ENCODE results near the gene AKAP12. TPM values are rescaled to one million over a fixed set of nuclear protein-coding genes. Genes with fewer than 3 reads are reported as not detected.

Gene AKAP12
- total and polyA plus RNA-seq, 2 donors from 2014 or later: 10.2 to 84.6 TPM

GRCh38 chr6:151357758-151358436 lies 118.1 kb downstream of the AKAP12 start:
- Histone ChIP-seq H3K27me3 (ENCODE audit: control insufficient read depth, insufficient read depth, low read length) (no peaks in the 10 kb centered on the region), H3K4me1 (ENCODE audit: control insufficient read depth in 2 of 3, insufficient read depth in 2 of 3, low read depth in 1 of 3, low read length in 3 of 3) (no peaks in the 10 kb centered on the region), H3K9ac (ENCODE audit: low read length in 3 of 3) (no peak overlapping the region), H3K4me3 (ENCODE audit: low read length in 3 of 3) (no peak overlapping the region), H3K36me3 (ENCODE audit: control insufficient read depth in 2 of 3, insufficient read depth in 3 of 3, low read length in 3 of 3) (peaks cover 3 to 8% (median 8%) of the 10 kb centered on the region in 3 donors), H3K27ac (ENCODE audit: low read depth in 2 of 2, low read length in 2 of 2) (no peak overlapping the region), H3K9me3 (ENCODE audit: control insufficient read depth in 2 of 3, insufficient read depth in 1 of 3, low read length in 3 of 3) (no peaks in the 10 kb centered on the region)
- FAIRE-seq: no peak
- intact Hi-C loops (cut with DNase I): no loop called here
- no peak for DNase-seq
- TF ChIP-seq, protein P1, sequence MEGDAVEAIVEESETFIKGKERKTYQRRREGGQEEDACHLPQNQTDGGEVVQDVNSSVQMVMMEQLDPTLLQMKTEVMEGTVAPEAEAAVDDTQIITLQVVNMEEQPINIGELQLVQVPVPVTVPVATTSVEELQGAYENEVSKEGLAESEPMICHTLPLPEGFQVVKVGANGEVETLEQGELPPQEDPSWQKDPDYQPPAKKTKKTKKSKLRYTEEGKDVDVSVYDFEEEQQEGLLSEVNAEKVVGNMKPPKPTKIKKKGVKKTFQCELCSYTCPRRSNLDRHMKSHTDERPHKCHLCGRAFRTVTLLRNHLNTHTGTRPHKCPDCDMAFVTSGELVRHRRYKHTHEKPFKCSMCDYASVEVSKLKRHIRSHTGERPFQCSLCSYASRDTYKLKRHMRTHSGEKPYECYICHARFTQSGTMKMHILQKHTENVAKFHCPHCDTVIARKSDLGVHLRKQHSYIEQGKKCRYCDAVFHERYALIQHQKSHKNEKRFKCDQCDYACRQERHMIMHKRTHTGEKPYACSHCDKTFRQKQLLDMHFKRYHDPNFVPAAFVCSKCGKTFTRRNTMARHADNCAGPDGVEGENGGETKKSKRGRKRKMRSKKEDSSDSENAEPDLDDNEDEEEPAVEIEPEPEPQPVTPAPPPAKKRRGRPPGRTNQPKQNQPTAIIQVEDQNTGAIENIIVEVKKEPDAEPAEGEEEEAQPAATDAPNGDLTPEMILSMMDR (IDR thresholded peaks at IDR 0.05; ENCODE audit: borderline replicate concordance, extremely low read depth, insufficient read depth): no peak

- DNase-seq: no peak
- no peaks in the 10 kb centered on the region for H3K9me3 ChIP-seq (ENCODE audit: control insufficient read depth in 2 of 3, insufficient read depth in 1 of 3, low read length in 3 of 3)
- TF ChIP-seq, protein P1 (IDR thresholded peaks at IDR 0.05; ENCODE audit: borderline replicate concordance, extremely low read depth, insufficient read depth): no peak
- peaks cover 0 to 8% (median 6%) of the 10 kb centered on the region in 3 donors for H3K36me3 ChIP-seq (ENCODE audit: control insufficient read depth in 2 of 3, insufficient read depth in 3 of 3, low read length in 3 of 3)
- intact Hi-C loops (cut with DNase I): no loop called here
- no peaks in the 10 kb centered on the region for H3K27me3 ChIP-seq (ENCODE audit: control insufficient read depth, insufficient read depth, low read length)
- H3K4me3 ChIP-seq (ENCODE audit: low read length in 3 of 3): no peak overlapping the region
- FAIRE-seq: no peak
- no peaks in the 10 kb centered on the region for H3K4me1 ChIP-seq (ENCODE audit: control insufficient read depth in 2 of 3, insufficient read depth in 2 of 3, low read depth in 1 of 3, low read length in 3 of 3)
- no peak overlapping the region for H3K27ac ChIP-seq (ENCODE audit: low read depth in 2 of 2, low read length in 2 of 2)
- no peak overlapping the region for H3K9ac ChIP-seq (ENCODE audit: low read length in 3 of 3)
Observed at GRCh38 chr6:151358475-151358874, 118.7 kb downstream of the AKAP12 start.

- H3K27ac ChIP-seq (ENCODE audit: low read depth in 2 of 2, low read length in 2 of 2): no peak overlapping the region
- DNase-seq: no peak
- no peak overlapping the region for H3K4me3 ChIP-seq (ENCODE audit: low read length in 3 of 3)
- no peaks in the 10 kb centered on the region for H3K27me3 ChIP-seq (ENCODE audit: control insufficient read depth, insufficient read depth, low read length)
- H3K9ac ChIP-seq (ENCODE audit: low read length in 3 of 3): no peak overlapping the region
- peaks cover 0 to 8% (median 6%) of the 10 kb centered on the region in 3 donors for H3K36me3 ChIP-seq (ENCODE audit: control insufficient read depth in 2 of 3, insufficient read depth in 3 of 3, low read length in 3 of 3)
- H3K4me1 ChIP-seq (ENCODE audit: control insufficient read depth in 2 of 3, insufficient read depth in 2 of 3, low read depth in 1 of 3, low read length in 3 of 3): no peaks in the 10 kb centered on the region
- H3K9me3 ChIP-seq (ENCODE audit: control insufficient read depth in 2 of 3, insufficient read depth in 1 of 3, low read length in 3 of 3): no peaks in the 10 kb centered on the region
- intact Hi-C loops (cut with DNase I): no loop called here
- FAIRE-seq: no peak
- TF ChIP-seq, protein P1 (IDR thresholded peaks at IDR 0.05; ENCODE audit: borderline replicate concordance, extremely low read depth, insufficient read depth): no peak
Observed at GRCh38 chr6:151359486-151359885, 119.7 kb downstream of the AKAP12 start.

Measured in kidney (tissue), 14 donors.